Muscle layer of duodenum (tissue), 2 donors: Measurements from ENCODE around the gene TP73.
A peak's percentile ranks its signal among the peaks of the same experiment; 100 is the strongest.

Experiments used
- H3K27ac ChIP-seq: one replicate; pipeline ENCODE4 v1.7.0; 2013; ENCODE audit warnings: mild to moderate bottlenecking, low read length
- H3K27me3 ChIP-seq: one replicate; pipeline ENCODE4 v1.7.0; 2013; ENCODE audit warnings: low read depth, mild to moderate bottlenecking, control low read depth, low read length
- H3K36me3 ChIP-seq, 2 donors: one replicate each; pipeline ENCODE4 v1.7.0; 2013; ENCODE audit warnings: low read length in 2 of 2, control low read depth in 1 of 2, mild to moderate bottlenecking in 1 of 2; ENCODE audit not compliant: insufficient read depth in 2 of 2, control insufficient read depth in 1 of 2
- H3K4me1 ChIP-seq, 2 donors: one replicate each; pipeline ENCODE4 v1.7.0; 2013; ENCODE audit warnings: low read length in 2 of 2, mild to moderate bottlenecking in 2 of 2, control low read depth in 1 of 2, moderate library complexity in 1 of 2; ENCODE audit not compliant: insufficient read depth in 2 of 2, control insufficient read depth in 1 of 2
- H3K4me3 ChIP-seq, 2 donors: one replicate each; pipeline ENCODE4 v1.7.0; 2013; ENCODE audit warnings: low read length in 2 of 2, low read depth in 1 of 2, mild to moderate bottlenecking in 1 of 2
- H3K9me3 ChIP-seq, 2 donors: one replicate each; pipeline ENCODE4 v1.7.0; 2013; ENCODE audit warnings: low read length in 2 of 2, control low read depth in 1 of 2, mild to moderate bottlenecking in 1 of 2; ENCODE audit not compliant: control insufficient read depth in 1 of 2
- donor health status: healthy.

TP73 gene

GRCh38 chr1:3759796-3760195 lies 107.5 kb downstream of the TP73 start:
- Histone ChIP-seq H3K27ac (no peak overlapping the region), H3K9me3 (no peaks in the 10 kb centered on the region), H3K4me1 (no peaks in the 10 kb centered on the region), H3K4me3 (no peak overlapping the region), H3K27me3 (no peaks in the 10 kb centered on the region), H3K36me3 (no peaks in the 10 kb centered on the region)

- Histone ChIP-seq H3K36me3 (no peaks in the 10 kb centered on the region), H3K4me3 (no peak overlapping the region), H3K9me3 (no peaks in the 10 kb centered on the region), H3K27ac (no peak overlapping the region), H3K4me1 (no peaks in the 10 kb centered on the region), H3K27me3 (no peaks in the 10 kb centered on the region)
Measured at GRCh38 chr1:3761296-3762010, 109.1 kb downstream of the TP73 start.

- H3K4me3 ChIP-seq = no peak overlapping the region
- H3K9me3 ChIP-seq = no peaks in the 10 kb centered on the region
- H3K27ac ChIP-seq = no peak overlapping the region
- no peaks in the 10 kb centered on the region for H3K36me3 ChIP-seq
- no peaks in the 10 kb centered on the region for H3K4me1 ChIP-seq
- H3K27me3 ChIP-seq = no peaks in the 10 kb centered on the region
Measured at GRCh38 chr1:3762151-3762872, 110.0 kb downstream of the TP73 start.

DNA sequence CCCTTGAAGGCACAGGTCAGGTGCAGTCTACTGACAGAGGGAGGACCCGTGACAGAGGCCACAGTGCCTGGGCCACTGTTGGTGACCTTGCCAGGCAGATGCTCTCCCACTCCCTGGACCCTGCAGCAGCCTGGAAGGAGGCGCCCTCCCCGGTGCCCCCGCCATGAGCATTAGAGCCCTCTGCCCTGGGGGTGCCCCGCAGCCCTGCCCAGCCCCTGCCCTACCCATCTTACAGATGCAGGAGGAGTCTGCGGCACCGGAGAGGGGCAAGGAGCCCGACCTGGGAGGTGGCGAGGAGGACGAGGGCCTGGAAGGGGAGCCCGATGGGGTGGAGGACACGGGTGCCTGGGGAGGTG lies 110.5 kb downstream of the TP73 start:
- no peaks in the 10 kb centered on the region for H3K27me3 ChIP-seq

DNA sequence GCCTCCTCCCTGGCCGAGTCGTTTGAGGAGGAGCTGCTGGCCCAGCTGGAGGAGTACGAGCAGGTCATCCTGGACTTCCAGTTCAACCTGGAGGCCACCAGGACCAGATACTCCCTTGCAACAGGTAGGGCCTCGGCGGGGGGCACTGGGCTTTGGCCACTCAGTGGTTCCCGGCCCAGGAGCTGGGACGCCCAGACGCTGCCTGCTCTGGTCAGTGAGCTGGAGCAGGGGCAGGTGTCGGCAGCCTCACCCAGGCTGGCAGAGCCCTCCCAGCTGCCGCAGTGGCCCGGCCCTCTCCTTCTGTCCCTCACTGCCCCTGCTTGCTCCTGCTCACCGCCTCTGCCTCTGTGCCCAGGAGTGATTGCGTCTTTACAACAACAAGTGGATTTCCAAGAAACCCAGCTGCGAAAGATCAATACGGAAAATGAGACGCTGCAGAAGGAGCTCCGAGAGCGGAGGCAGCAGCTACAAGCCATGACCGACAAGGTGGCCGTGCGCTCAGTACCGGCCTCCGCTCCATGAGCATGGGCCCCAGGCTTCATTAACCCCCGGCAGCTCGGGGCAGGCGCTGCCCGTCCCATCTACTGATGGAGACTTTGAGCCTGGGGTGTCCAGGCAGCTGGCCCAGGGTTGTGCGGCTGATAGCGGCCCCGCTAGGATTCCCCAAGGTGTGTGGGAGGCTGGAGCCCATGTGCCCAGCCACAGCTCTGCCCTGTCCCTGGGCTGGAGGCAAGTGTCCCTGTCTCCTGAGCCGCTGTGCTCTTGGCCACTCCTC lies 111.2 kb downstream of the TP73 start:
- no peak overlapping the region for H3K4me3 ChIP-seq
- no peaks in the 10 kb centered on the region for H3K36me3 ChIP-seq
- no peaks in the 10 kb centered on the region for H3K9me3 ChIP-seq
- no peaks in the 10 kb centered on the region for H3K27me3 ChIP-seq
- no peaks in the 10 kb centered on the region for H3K4me1 ChIP-seq
- H3K27ac ChIP-seq = no peak overlapping the region

More for the DNA sequence above, 110.5 kb downstream of the TP73 start:
- H3K9me3 ChIP-seq = no peaks in the 10 kb centered on the region
- no peaks in the 10 kb centered on the region for H3K36me3 ChIP-seq
- H3K27ac ChIP-seq = no peak overlapping the region
- no peaks in the 10 kb centered on the region for H3K4me1 ChIP-seq
- no peak overlapping the region for H3K4me3 ChIP-seq

DNA sequence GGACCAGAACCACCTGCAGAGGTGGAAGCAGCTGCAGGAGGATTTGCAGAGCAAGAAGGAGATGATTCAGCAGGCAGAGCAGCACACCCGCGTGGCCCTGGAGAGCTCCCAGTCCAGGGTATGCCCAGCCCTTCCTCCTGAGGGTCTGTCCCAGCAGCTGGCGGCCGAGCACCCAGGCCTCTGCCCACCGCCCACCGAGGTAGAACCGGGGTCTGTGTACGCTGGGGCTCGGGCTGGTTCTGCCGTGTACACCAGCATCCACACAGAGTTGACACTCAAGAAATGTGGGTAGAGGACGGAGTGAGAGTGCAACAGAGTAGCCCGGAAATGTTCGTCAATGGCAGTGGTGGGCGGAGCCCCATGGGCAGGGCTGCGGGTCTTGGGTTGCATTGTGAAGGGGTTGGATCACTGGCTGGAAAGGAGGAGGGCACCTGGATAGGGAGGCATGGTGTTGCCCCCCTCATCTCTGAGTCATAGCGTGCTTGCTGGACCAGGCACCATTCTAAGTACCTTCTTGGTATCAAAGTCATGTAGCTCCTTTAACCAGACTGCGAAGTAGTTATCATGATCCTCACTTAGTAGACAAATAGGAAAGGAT lies 115.1 kb downstream of the TP73 start:
- Histone ChIP-seq H3K27ac (no peak overlapping the region), H3K9me3 (no peaks in the 10 kb centered on the region), H3K36me3 (no peaks in the 10 kb centered on the region), H3K4me1 (peaks cover 0 to 11% of the 10 kb centered on the region in 2 donors), H3K4me3 (no peak overlapping the region), H3K27me3 (no peaks in the 10 kb centered on the region)

- no peaks in the 10 kb centered on the region for H3K9me3 ChIP-seq
- peaks cover 0 to 11% of the 10 kb centered on the region in 2 donors for H3K4me1 ChIP-seq
- H3K27me3 ChIP-seq = no peaks in the 10 kb centered on the region
- H3K27ac ChIP-seq = no peak overlapping the region
- H3K36me3 ChIP-seq = no peaks in the 10 kb centered on the region
- no peak overlapping the region for H3K4me3 ChIP-seq
Measured at GRCh38 chr1:3768811-3769390, 116.6 kb downstream of the TP73 start.

DNA sequence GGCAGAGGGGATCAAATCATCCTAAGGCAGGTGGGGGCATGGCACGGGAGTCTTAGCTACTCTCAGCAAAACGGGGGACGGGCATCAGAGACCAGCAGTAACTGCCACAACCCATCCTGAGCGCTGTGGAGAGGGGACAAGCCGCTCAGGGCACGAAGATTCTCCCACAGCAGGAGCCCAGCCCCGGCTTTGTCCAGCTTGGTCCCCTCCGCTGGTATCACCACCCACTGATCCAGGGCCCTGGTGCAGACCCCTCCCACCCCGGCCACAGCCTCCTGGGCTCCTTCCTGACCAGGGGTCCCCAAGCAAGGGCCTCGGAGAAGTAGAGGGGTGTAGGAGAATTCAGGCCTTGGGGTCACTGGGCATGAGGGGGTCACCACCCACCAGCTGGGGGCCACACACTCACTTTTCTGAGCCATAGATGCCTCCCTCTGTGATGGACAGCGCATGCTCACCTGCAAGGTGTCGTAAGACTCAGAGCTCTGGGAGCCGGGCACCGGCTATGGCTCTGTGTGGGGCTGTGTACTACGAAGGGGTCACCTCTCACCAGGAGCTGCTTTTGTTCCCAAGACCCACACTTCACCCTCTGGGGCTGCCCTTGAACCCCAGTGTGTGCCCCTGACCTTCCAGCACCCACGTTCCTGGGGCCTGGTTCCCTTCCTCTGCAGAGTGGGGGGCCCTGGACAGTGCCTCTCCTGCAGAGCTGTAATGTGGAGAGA lies 117.9 kb downstream of the TP73 start:
- Histone ChIP-seq H3K9me3 (no peaks in the 10 kb centered on the region), H3K4me1 (peaks cover 0 to 14% of the 10 kb centered on the region in 2 donors), H3K36me3 (no peaks in the 10 kb centered on the region), H3K4me3 (no peak overlapping the region), H3K27me3 (no peaks in the 10 kb centered on the region), H3K27ac (no peak overlapping the region)

DNA sequence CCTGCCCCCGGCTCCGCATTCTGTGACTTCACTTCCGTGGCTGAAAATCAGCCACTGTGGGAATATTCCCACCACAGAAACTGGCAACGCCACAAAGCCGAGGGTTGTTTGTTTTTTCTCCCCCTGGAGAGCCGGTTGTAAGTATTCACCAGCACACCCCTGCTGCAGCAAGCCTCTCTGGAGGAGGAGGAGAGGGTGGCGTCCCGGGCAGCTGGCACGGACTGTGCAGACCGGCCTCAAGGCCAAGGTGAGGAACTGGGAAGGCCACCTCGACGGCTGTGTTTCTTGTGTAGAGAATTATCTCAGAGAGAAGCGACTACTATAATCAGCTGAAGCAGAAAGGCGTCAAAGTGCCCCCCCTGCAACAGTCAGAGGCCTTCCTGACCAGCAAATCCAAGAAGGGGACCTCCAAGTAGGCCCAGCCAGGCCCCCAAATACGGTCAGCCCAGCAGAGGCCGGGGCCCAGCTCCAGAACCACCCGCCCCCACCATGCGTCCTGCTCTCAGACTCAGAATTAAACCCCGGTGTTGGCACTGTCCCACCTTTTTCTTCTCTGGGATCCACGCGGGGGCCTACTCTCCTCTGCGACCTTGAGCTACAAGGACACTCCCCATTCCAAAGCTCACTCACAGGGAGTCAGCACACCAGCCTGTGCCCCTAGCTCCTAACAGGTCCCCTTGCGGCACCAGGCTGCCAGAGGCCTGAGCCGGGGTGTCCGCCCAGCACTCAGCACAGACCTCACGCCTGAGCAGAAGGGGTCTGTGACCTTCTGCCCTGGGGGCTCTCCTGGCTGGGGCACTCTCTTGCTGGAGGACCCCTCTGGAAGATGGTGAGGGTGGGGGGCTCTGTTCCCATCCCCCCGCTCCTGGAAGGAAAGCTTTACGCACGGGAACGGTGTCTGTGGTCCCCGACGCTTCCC lies 119.1 kb downstream of the TP73 start:
- H3K4me3 ChIP-seq = peak overlapping the region; percentile 39 to 79
- no peaks in the 10 kb centered on the region for H3K27me3 ChIP-seq
- peaks cover 0 to 24% of the 10 kb centered on the region in 2 donors for H3K4me1 ChIP-seq
- no peaks in the 10 kb centered on the region for H3K36me3 ChIP-seq
- H3K9me3 ChIP-seq = no peaks in the 10 kb centered on the region
- H3K27ac ChIP-seq = no peak overlapping the region
